ENCODE results near the gene ADH1B. TPM values are rescaled to one million over a fixed set of nuclear protein-coding genes. Genes with fewer than 3 reads are reported as not detected.

Gene ADH1B
- total RNA-seq, 1 experiment from 2014 or later = 0.98 TPM

- Histone ChIP-seq H3K27me3 (ENCODE audit: control insufficient read depth, insufficient read depth, low read length) (no peaks in the 10 kb centered on the region), H3K4me3 (ENCODE audit: low read depth in 2 of 2, low read length in 2 of 2) (no peak overlapping the region), H3K36me3 (ENCODE audit: control insufficient read depth, insufficient read depth, low read length) (no peaks in the 10 kb centered on the region), H3K9me3 (ENCODE audit: control insufficient read depth, insufficient read depth, low read depth, low read length) (no peaks in the 10 kb centered on the region), H3K4me1 (ENCODE audit: control insufficient read depth, insufficient read depth, low read length) (no peaks in the 10 kb centered on the region), H3K27ac (ENCODE audit: low read length) (no peak overlapping the region)
- in situ Hi-C loops (cut with HindIII; ENCODE audit: low pct_unique_long_range_greater_than_20kb, low sequenced_read_pairs) = no loop called here
- intact Hi-C loops (cut with micrococcal nuclease; ENCODE audit: unreplicated experiment) = no loop called here
- CTCF ChIA-PET = no interaction called here
- DNase-seq (ENCODE audit: low read depth, low spot score) (no peak), ATAC-seq (no peak)
- POLR2A ChIA-PET = no interaction called here
- no TSS peak for BruUV-seq (replicated peaks)
- TF ChIP-seq CTCF (IDR thresholded peaks at IDR 0.05) (no peak), POLR2AphosphoS5 (IDR thresholded peaks at IDR 0.05; ENCODE audit: low read depth, low read length) (no peak), TCF7L2 (IDR thresholded peaks at IDR 0.05; ENCODE audit: low read depth, low read length) (no peak), REST (IDR thresholded peaks at IDR 0.05; ENCODE audit: insufficient read depth in 1 of 2, low read depth in 2 of 2, low read length in 1 of 2) (no peak), SIN3A (IDR thresholded peaks at IDR 0.05; ENCODE audit: borderline replicate concordance, insufficient read depth, low read depth, low read length) (no peak)
These were observed 15.4 kb downstream of the ADH1B start for GRCh38 chr4:99305638-99306400.

GRCh38 chr4:99301376-99302164, 19.6 kb downstream of the ADH1B start:
- in situ Hi-C loops (cut with HindIII; ENCODE audit: low pct_unique_long_range_greater_than_20kb, low sequenced_read_pairs) (no loop called here), intact Hi-C loops (cut with micrococcal nuclease; ENCODE audit: unreplicated experiment) (no loop called here)
- DNase-seq (ENCODE audit: low read depth, low spot score) = no peak
- POLR2A ChIA-PET = no interaction called here
- no peaks in the 10 kb centered on the region for H3K27me3 ChIP-seq (ENCODE audit: control insufficient read depth, insufficient read depth, low read length)
- H3K36me3 ChIP-seq (ENCODE audit: control insufficient read depth, insufficient read depth, low read length) = no peaks in the 10 kb centered on the region
- H3K4me3 ChIP-seq (ENCODE audit: low read depth in 2 of 2, low read length in 2 of 2) = no peak overlapping the region
- no peak overlapping the region for H3K27ac ChIP-seq (ENCODE audit: low read length)
- BruUV-seq (replicated peaks) = no TSS peak
- H3K4me1 ChIP-seq (ENCODE audit: control insufficient read depth, insufficient read depth, low read length) = no peaks in the 10 kb centered on the region
- CTCF ChIA-PET = no interaction called here
- no peak for ATAC-seq
- no peaks in the 10 kb centered on the region for H3K9me3 ChIP-seq (ENCODE audit: control insufficient read depth, insufficient read depth, low read depth, low read length)
- no peak for TF ChIP-seq POLR2AphosphoS5 (IDR thresholded peaks at IDR 0.05; ENCODE audit: low read depth, low read length)
- no peak for TF ChIP-seq SIN3A (IDR thresholded peaks at IDR 0.05; ENCODE audit: borderline replicate concordance, insufficient read depth, low read depth, low read length)
- no peak for TF ChIP-seq TCF7L2 (IDR thresholded peaks at IDR 0.05; ENCODE audit: low read depth, low read length)
- TF ChIP-seq CTCF (IDR thresholded peaks at IDR 0.05) = no peak
- TF ChIP-seq REST (IDR thresholded peaks at IDR 0.05; ENCODE audit: insufficient read depth in 1 of 2, low read depth in 2 of 2, low read length in 1 of 2) = no peak

Data from Panc1 (cell line).